Upper lobe of left lung (tissue), 4 donors: ENCODE data around the gene PPP6R3.

ENCODE experiments used
- CTCF ChIP-seq, 6 experiments: fragments of 450-650 bp in 4 of 6; fragments of 200-600 bp in 2 of 6; sonication (generic) in 2 of 6; IDR thresholded peaks; one replicate each; pipeline ENCODE4 v1.5.1; 2016 to 2019; ENCODE audit warnings: antibody characterized with exemption in 6 of 6
- EP300 ChIP-seq, 4 donors: sonication (generic); formaldehyde crosslinking; IDR thresholded peaks; one replicate each; pipeline ENCODE4 v1.5.1; 2017; ENCODE audit warnings: antibody characterized with exemption in 4 of 4, control low read depth in 2 of 4
- POLR2A ChIP-seq, 4 donors: fragments of 450-650 bp; IDR thresholded peaks; one replicate each; pipeline ENCODE4 v1.5.1; 2016 to 2017; ENCODE audit warnings: antibody characterized with exemption in 4 of 4, mild to moderate bottlenecking in 2 of 4
- POLR2AphosphoS5 ChIP-seq, 2 donors: sonication (generic); formaldehyde crosslinking; IDR thresholded peaks; one replicate each; pipeline ENCODE4 v1.5.1; 2017; ENCODE audit warnings: antibody characterized with exemption in 2 of 2

DNA sequence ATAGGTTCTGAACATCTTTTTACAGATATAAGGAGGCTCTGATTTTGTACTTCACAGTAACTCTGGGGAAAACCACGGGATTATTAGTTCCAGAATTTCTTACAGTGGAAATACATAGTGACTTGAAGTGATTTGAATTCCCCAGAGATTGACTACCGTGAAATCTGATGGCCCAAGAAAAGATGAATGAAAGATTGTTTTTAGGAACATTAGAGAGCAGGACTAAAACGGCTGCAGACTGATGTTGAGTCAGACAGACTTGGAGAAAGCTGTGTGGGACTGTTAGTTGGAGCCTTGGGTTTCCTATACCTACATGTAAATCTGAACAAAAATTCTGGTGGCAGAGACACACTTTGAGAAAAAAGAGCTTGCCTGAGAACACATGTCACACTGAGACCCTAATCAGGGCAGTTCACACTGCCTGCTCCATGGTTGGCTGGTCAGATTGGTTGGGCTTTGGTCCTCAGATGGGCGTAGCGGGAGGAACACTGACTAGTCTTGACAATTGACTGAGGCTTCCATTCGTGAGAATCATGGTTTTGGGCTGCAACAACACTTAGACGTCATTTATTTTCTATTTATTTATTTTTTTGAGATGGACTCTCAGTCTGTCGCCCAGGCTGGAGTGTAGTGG, 6.8 kb downstream of the PPP6R3 start:
- TF ChIP-seq CTCF (IDR thresholded peaks at IDR 0.05) (no peak), POLR2A (IDR thresholded peaks at IDR 0.05) (no peak), EP300 (IDR thresholded peaks at IDR 0.05) (no peak), POLR2AphosphoS5 (IDR thresholded peaks at IDR 0.05) (no peak)
